ENCODE measurements around the gene DNAH1. TPM values are rescaled to one million over a fixed set of nuclear protein-coding genes. Genes with fewer than 3 reads are reported as not detected.

DNAH1 gene
- total RNA-seq, 4 donors from 2014 or later, result 1.4 to 6.8 (median 2.0) TPM

GRCh38 chr3:52407779-52408178, 91.7 kb downstream of the DNAH1 start:
- intact Hi-C loops (cut with DNase I; ENCODE audit: low total_unique reads) (loop anchor here (5.0 kb wide), 1 partner anchor 130 kb away; the partner anchor contains the start of gene WDR82), in situ Hi-C loops (cut with MboI; ENCODE audit: low sequenced_read_pairs in 4 of 4) (no loop called here)
- Histone ChIP-seq H3K27me3 (no peaks in the 10 kb centered on the region), H3K27ac (no peak overlapping the region), H3K4me3 (no peak overlapping the region), H3K9me3 (no peaks in the 10 kb centered on the region), H3K4me1 (peaks cover 29 to 40% of the 10 kb centered on the region in 2 donors), H3K36me3 (peaks cover 0 to 51% of the 10 kb centered on the region in 2 donors)
- TF ChIP-seq POLR2A (IDR thresholded peaks at IDR 0.05) (no peak), CTCF (IDR thresholded peaks at IDR 0.05 in 4 of 5, conservative IDR thresholded peaks at IDR 0.05 in 1 of 5) (no peak)
- DNase-seq (no peak), ATAC-seq (no peak)

- Histone ChIP-seq H3K4me1 (peaks cover 34 to 45% of the 10 kb centered on the region in 2 donors), H3K27ac (peak overlapping the region in 2 of 4 donors; percentile 97), H3K36me3 (peaks cover 0 to 44% of the 10 kb centered on the region in 2 donors), H3K9me3 (no peaks in the 10 kb centered on the region), H3K4me3 (peak overlapping the region in 1 of 4 donors; percentile 93), H3K27me3 (no peaks in the 10 kb centered on the region)
- TF ChIP-seq POLR2A (IDR thresholded peaks at IDR 0.05), result no peak
- intact Hi-C loops (cut with DNase I; ENCODE audit: low total_unique reads) (loop anchor here (5.0 kb wide), 1 partner anchor 131 kb away; the partner anchor contains the start of gene WDR82), in situ Hi-C loops (cut with MboI; ENCODE audit: low sequenced_read_pairs in 4 of 4) (no loop called here)
- ATAC-seq, result no peak
- no peak for DNase-seq
Measured at GRCh38 chr3:52408466-52408865, 92.3 kb downstream of the DNAH1 start.

GRCh38 chr3:52415800-52416199, 99.7 kb downstream of the DNAH1 start:
- H3K4me1 ChIP-seq, result peaks cover 20 to 21% of the 10 kb centered on the region in 2 donors
- no peaks in the 10 kb centered on the region for H3K36me3 ChIP-seq
- no peaks in the 10 kb centered on the region for H3K27me3 ChIP-seq
- DNase-seq (no peak), ATAC-seq (no peak)
- H3K4me3 ChIP-seq, result no peak overlapping the region
- in situ Hi-C loops (cut with MboI; ENCODE audit: low sequenced_read_pairs in 4 of 4), result no loop called here
- TF ChIP-seq POLR2A (IDR thresholded peaks at IDR 0.05), result no peak
- TF ChIP-seq CTCF (IDR thresholded peaks at IDR 0.05 in 4 of 5, conservative IDR thresholded peaks at IDR 0.05 in 1 of 5), result no peak
- H3K9me3 ChIP-seq, result no peaks in the 10 kb centered on the region
- H3K27ac ChIP-seq, result no peak overlapping the region
- intact Hi-C loops (cut with DNase I; ENCODE audit: low total_unique reads), result no loop called here

GRCh38 chr3:52420388-52420787, 104.3 kb downstream of the DNAH1 start:
- Histone ChIP-seq H3K9me3 (no peaks in the 10 kb centered on the region), H3K36me3 (no peaks in the 10 kb centered on the region), H3K4me3 (no peak overlapping the region), H3K27me3 (no peaks in the 10 kb centered on the region), H3K27ac (no peak overlapping the region), H3K4me1 (no peaks in the 10 kb centered on the region)
- TF ChIP-seq CTCF (IDR thresholded peaks at IDR 0.05 in 4 of 5, conservative IDR thresholded peaks at IDR 0.05 in 1 of 5) (no peak), POLR2A (IDR thresholded peaks at IDR 0.05) (no peak)
- in situ Hi-C loops (cut with MboI; ENCODE audit: low sequenced_read_pairs in 4 of 4) (no loop called here), intact Hi-C loops (cut with DNase I; ENCODE audit: low total_unique reads) (no loop called here)
- DNase-seq (no peak), ATAC-seq (no peak)

- no peaks in the 10 kb centered on the region for H3K36me3 ChIP-seq
- no peak for TF ChIP-seq CTCF (IDR thresholded peaks at IDR 0.05 in 4 of 5, conservative IDR thresholded peaks at IDR 0.05 in 1 of 5)
- TF ChIP-seq POLR2A (IDR thresholded peaks at IDR 0.05), result no peak
- no peak overlapping the region for H3K27ac ChIP-seq
- H3K4me3 ChIP-seq, result no peak overlapping the region
- no peaks in the 10 kb centered on the region for H3K4me1 ChIP-seq
- H3K9me3 ChIP-seq, result no peaks in the 10 kb centered on the region
- no peak for DNase-seq
- ATAC-seq, result no peak
- no peaks in the 10 kb centered on the region for H3K27me3 ChIP-seq
- in situ Hi-C loops (cut with MboI; ENCODE audit: low sequenced_read_pairs in 4 of 4), result no loop called here
- intact Hi-C loops (cut with DNase I; ENCODE audit: low total_unique reads), result no loop called here
Measured at GRCh38 chr3:52422669-52423068, 106.5 kb downstream of the DNAH1 start.
